Measurements from ENCODE around the gene SIGLEC1. TPM values are rescaled to one million over a fixed set of nuclear protein-coding genes. Genes with fewer than 3 reads are reported as not detected.

The SIGLEC1 gene
- total RNA-seq, 1 experiment from 2014 or later = 0.17 TPM

DNA sequence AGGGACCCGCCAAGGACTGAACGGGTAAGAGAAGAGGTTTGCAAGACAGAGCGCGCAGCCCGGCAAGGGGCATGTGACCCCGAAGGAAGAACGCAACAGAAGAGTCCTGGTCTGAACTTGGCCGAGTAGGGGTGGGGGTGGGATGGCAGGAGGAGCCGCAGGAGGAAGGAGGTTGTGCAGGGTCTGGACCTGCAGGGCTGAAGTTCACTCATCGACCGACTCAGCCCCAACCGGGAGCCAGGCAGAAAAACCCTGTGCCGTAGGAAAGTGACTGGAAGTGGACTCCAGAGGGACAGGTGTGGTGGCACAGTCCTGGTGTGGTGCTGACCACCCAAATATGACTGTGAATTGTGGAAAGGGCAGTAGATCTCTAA lies 40.0 kb upstream of the SIGLEC1 start:
- ATAC-seq (no peak), DNase-seq (ENCODE audit: low read depth, low spot score) (no peak)
- intact Hi-C loops (cut with micrococcal nuclease) = no loop called here
- peaks cover 6 to 23% of the 10 kb centered on the region in 2 experiments; a peak in 3 of 4 replicates for H3K36me3 ChIP-seq (ENCODE audit: control insufficient read depth in 1 of 2, insufficient read depth in 2 of 2, low read length in 2 of 2)
- no peaks in the 10 kb centered on the region for H3K9me2 ChIP-seq (ENCODE audit: insufficient read depth)
- H3K79me2 ChIP-seq (ENCODE audit: insufficient read depth, low read length) = 0 out of 2 replicates have a peak, but pooled peaks cover 2% of the 10 kb centered on the region
- RAD21 ChIA-PET (ENCODE audit: low non-redundant PET in 1 of 2, low total read pairs in 2 of 2, uncharacterized antibody in 2 of 2, unreplicated experiment in 2 of 2) = interaction anchor here in 1 of 2 experiments (0.9 to 1.7 kb wide), 2 partner anchors 66 to 103 kb away, joined by 3 read pairs; no protein-coding TSS in a partner anchor
- H3K27me3 ChIP-seq (ENCODE audit: insufficient read depth, low read length) = no peaks in the 10 kb centered on the region
- no TSS peak for BruUV-seq (replicated peaks)
- TF ChIP-seq, protein P1, sequence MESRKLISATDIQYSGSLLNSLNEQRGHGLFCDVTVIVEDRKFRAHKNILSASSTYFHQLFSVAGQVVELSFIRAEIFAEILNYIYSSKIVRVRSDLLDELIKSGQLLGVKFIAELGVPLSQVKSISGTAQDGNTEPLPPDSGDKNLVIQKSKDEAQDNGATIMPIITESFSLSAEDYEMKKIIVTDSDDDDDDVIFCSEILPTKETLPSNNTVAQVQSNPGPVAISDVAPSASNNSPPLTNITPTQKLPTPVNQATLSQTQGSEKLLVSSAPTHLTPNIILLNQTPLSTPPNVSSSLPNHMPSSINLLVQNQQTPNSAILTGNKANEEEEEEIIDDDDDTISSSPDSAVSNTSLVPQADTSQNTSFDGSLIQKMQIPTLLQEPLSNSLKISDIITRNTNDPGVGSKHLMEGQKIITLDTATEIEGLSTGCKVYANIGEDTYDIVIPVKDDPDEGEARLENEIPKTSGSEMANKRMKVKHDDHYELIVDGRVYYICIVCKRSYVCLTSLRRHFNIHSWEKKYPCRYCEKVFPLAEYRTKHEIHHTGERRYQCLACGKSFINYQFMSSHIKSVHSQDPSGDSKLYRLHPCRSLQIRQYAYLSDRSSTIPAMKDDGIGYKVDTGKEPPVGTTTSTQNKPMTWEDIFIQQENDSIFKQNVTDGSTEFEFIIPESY (IDR thresholded peaks at IDR 0.05; ENCODE audit: extremely low read depth, insufficient replicate concordance, low read length) = no peak
- no peak for TF ChIP-seq EZH2phosphoT487 (IDR thresholded peaks at IDR 0.05; ENCODE audit: borderline replicate concordance)
- no peak for TF ChIP-seq TCF7L2 (IDR thresholded peaks at IDR 0.05; ENCODE audit: borderline replicate concordance, extremely low read depth, insufficient read depth, insufficient read length)
- TF ChIP-seq, protein P2, sequence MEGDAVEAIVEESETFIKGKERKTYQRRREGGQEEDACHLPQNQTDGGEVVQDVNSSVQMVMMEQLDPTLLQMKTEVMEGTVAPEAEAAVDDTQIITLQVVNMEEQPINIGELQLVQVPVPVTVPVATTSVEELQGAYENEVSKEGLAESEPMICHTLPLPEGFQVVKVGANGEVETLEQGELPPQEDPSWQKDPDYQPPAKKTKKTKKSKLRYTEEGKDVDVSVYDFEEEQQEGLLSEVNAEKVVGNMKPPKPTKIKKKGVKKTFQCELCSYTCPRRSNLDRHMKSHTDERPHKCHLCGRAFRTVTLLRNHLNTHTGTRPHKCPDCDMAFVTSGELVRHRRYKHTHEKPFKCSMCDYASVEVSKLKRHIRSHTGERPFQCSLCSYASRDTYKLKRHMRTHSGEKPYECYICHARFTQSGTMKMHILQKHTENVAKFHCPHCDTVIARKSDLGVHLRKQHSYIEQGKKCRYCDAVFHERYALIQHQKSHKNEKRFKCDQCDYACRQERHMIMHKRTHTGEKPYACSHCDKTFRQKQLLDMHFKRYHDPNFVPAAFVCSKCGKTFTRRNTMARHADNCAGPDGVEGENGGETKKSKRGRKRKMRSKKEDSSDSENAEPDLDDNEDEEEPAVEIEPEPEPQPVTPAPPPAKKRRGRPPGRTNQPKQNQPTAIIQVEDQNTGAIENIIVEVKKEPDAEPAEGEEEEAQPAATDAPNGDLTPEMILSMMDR (IDR thresholded peaks at IDR 0.05 in 2 of 3, conservative IDR thresholded peaks at IDR 0.05 in 1 of 3; ENCODE audit: borderline replicate concordance in 1 of 3, insufficient read depth in 1 of 3, low read depth in 2 of 3, low read length in 2 of 3) = no peak
- TF ChIP-seq FOSL1 (IDR thresholded peaks at IDR 0.05; ENCODE audit: low read depth) = no peak
- no peak for TF ChIP-seq SRF (IDR thresholded peaks at IDR 0.05; ENCODE audit: low read depth)
- no peak for TF ChIP-seq CBX3 (IDR thresholded peaks at IDR 0.05; ENCODE audit: low read depth)
- no peak for TF ChIP-seq CEBPB (IDR thresholded peaks at IDR 0.05; ENCODE audit: low read depth)
- no peaks in the 10 kb centered on the region for H4K20me1 ChIP-seq (ENCODE audit: insufficient read depth)
- peaks cover 0 to 8% of the 10 kb centered on the region in 2 experiments; a peak in 1 of 4 replicates for H3K4me1 ChIP-seq (ENCODE audit: control insufficient read depth in 1 of 2, insufficient read depth in 2 of 2, low read length in 2 of 2)
- POLR2A ChIA-PET = interaction anchor here (0.5 kb wide), 1 partner anchor 228 kb away, joined by 3 read pairs; no protein-coding TSS in a partner anchor
- no peak overlapping the region for H3K9ac ChIP-seq (ENCODE audit: low read length)
- no peak overlapping the region for H3K27ac ChIP-seq (ENCODE audit: low read depth, low read length)
- no peak overlapping the region for H3K4me3 ChIP-seq (replicated peaks in 1 of 2; ENCODE audit: low read depth in 1 of 2, low read length in 2 of 2)
- H3K9me3 ChIP-seq (ENCODE audit: control insufficient read depth in 1 of 2, insufficient read depth in 1 of 2, low read depth in 1 of 2, low read length in 2 of 2) = no peaks in the 10 kb centered on the region
- H3K4me2 ChIP-seq (ENCODE audit: low read length) = no peak overlapping the region
- CTCF ChIA-PET = interaction anchor here (0.7 to 1.8 kb wide), 9 partner anchors 8 to 103 kb away, joined by 3 to 8 read pairs (median 4); partner anchors contain the start of genes ADISSP and SPEF1
- H2AFZ ChIP-seq (ENCODE audit: low read depth, low read length, poor library complexity, severe bottlenecking) = no peak overlapping the region
